Parathyroid adenoma (tissue), 2 donors: Measurements from ENCODE around the gene TRPC6.

Experiments
- H2AFZ ChIP-seq: fragments of 300-600 bp; sonication (generic); one replicate; pipeline ENCODE4 v1.7.0; 2017; ENCODE audit warnings: antibody characterized with exemption, mild to moderate bottlenecking
- H3K27ac ChIP-seq: fragments of 300-600 bp; sonication (generic); one replicate; pipeline ENCODE4 v1.7.0; 2017
- H3K27me3 ChIP-seq: fragments of 300-600 bp; sonication (generic); one replicate; pipeline ENCODE4 v1.7.0; 2017; ENCODE audit warnings: low read length; ENCODE audit not compliant: control insufficient read depth, insufficient read depth
- H3K36me3 ChIP-seq: fragments of 300-600 bp; sonication (generic); one replicate; pipeline ENCODE4 v1.7.0; 2017; ENCODE audit warnings: low read length; ENCODE audit not compliant: control insufficient read depth, insufficient read depth
- H3K4me1 ChIP-seq: fragments of 300-600 bp; sonication (generic); one replicate; pipeline ENCODE4 v1.7.0; 2017; ENCODE audit warnings: control low read depth
- H3K4me2 ChIP-seq: fragments of 300-600 bp; sonication (generic); one replicate; pipeline ENCODE4 v1.7.0; 2017; ENCODE audit warnings: low read length
- H3K4me3 ChIP-seq: fragments of 300-600 bp; sonication (generic); one replicate; pipeline ENCODE4 v1.7.0; 2017; ENCODE audit warnings: low read depth, low read length
- H3K79me2 ChIP-seq: fragments of 300-600 bp; sonication (generic); one replicate; pipeline ENCODE4 v1.7.0; 2017; ENCODE audit warnings: control low read depth
- H3K9ac ChIP-seq: fragments of 300-600 bp; sonication (generic); one replicate; pipeline ENCODE4 v1.7.0; 2017; ENCODE audit warnings: mild to moderate bottlenecking
- H3K9me3 ChIP-seq: fragments of 300-600 bp; sonication (generic); one replicate; pipeline ENCODE4 v1.7.0; 2017; ENCODE audit warnings: low read length; ENCODE audit not compliant: control insufficient read depth
- TF ChIP-seq, protein P1 (sequence below): fragments of 300-600 bp; sonication (generic); IDR thresholded peaks from one replicate; pipeline ENCODE4 v1.7.0; 2017; ENCODE audit warnings: antibody characterized with exemption, mild to moderate bottlenecking
- donor health status: primary hyperparathyroidism.

Gene TRPC6

DNA sequence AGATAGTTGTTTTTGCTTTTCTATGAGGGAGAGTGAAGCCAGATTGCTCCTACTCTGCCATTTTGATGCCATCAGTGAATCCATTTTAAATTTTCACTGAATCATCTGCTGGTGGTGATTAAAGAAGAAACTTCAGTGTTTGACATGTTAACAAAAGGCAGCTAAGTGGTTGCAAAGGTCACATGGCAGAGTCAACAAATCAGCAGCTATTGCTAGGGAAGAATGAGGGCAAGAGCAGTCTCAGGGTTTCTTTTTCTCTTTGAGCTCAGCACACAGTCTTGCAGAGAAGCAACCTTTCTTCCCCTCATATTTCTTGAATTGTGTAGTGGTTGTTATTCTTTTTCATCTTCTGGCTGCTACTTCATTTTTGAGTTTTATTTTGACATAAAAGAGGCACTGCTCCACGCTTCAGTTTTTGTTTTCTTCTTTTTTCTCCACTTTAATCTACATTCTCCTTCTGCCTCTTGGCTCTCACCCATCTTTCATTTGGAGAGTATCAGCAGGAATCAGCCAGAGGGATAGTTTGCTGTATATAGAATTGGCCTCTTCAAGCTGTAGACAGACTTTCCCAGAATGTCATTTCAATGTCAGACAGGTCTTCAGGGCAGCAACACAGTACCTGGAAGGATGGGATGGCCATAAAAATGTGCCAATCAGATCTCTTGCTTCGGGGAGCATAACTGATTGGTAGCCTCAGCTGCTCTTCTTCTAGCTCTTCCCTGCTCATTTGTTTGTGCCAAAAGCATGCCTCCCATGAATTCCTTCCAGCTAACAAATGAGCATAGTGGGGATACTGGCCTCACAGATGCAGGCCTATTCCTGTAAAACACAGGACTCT, 153.9 kb downstream of the TRPC6 start:
- Histone ChIP-seq H3K4me1 (no peaks in the 10 kb centered on the region), H3K27ac (no peak overlapping the region), H2AFZ (no peak overlapping the region), H3K27me3 (no peaks in the 10 kb centered on the region), H3K79me2 (no peaks in the 10 kb centered on the region), H3K9me3 (no peaks in the 10 kb centered on the region), H3K36me3 (no peaks in the 10 kb centered on the region), H3K4me2 (no peak overlapping the region), H3K9ac (no peak overlapping the region), H3K4me3 (no peak overlapping the region)
- TF ChIP-seq, protein P1, sequence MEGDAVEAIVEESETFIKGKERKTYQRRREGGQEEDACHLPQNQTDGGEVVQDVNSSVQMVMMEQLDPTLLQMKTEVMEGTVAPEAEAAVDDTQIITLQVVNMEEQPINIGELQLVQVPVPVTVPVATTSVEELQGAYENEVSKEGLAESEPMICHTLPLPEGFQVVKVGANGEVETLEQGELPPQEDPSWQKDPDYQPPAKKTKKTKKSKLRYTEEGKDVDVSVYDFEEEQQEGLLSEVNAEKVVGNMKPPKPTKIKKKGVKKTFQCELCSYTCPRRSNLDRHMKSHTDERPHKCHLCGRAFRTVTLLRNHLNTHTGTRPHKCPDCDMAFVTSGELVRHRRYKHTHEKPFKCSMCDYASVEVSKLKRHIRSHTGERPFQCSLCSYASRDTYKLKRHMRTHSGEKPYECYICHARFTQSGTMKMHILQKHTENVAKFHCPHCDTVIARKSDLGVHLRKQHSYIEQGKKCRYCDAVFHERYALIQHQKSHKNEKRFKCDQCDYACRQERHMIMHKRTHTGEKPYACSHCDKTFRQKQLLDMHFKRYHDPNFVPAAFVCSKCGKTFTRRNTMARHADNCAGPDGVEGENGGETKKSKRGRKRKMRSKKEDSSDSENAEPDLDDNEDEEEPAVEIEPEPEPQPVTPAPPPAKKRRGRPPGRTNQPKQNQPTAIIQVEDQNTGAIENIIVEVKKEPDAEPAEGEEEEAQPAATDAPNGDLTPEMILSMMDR = no peak

DNA sequence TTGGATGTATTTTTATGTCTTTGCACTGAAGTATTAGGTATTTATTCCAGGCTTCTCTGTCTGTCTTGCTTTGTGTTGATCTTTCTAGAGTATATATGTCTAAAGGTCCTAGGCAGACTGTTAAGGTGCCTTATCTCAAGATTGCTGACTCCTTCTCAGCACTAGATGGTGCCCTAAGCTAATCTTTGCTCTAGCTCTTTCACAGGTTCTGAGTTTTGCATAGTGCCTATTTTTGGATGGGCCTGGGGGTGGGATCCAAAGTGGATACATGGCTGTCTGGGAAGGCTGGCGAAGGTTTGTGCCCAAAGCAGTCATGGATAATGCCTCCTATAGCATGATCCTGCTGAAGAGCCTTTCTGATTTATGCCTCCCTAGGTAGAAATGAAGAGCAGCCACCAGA, 154.9 kb downstream of the TRPC6 start:
- H3K4me2 ChIP-seq = no peak overlapping the region
- H2AFZ ChIP-seq = no peak overlapping the region
- no peaks in the 10 kb centered on the region for H3K4me1 ChIP-seq
- H3K27me3 ChIP-seq = no peaks in the 10 kb centered on the region
- H3K9me3 ChIP-seq = no peaks in the 10 kb centered on the region
- TF ChIP-seq, protein P1 = no peak
- no peak overlapping the region for H3K4me3 ChIP-seq
- no peak overlapping the region for H3K27ac ChIP-seq
- H3K36me3 ChIP-seq = no peaks in the 10 kb centered on the region
- no peaks in the 10 kb centered on the region for H3K79me2 ChIP-seq
- H3K9ac ChIP-seq = no peak overlapping the region

DNA sequence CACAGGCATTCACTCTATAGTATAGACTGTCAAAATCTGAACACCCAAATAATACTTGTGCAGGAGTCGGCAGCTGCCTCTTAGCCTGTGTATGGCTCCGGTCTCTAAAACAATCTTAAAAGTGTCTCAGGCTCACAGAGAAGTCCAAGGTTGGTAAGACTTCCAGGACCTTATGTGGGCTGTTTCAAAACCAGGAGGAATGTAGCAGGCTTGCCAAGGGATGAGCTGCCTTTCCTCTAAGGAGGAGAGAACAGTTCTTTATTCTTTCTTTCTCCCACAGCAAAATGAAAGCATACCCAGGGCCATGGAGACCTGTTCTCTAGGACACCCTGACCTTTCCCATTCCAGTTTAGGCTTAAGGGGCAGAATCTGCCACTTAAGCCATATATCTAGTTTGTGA, 176.5 kb downstream of the TRPC6 start:
- H3K4me1 ChIP-seq = no peaks in the 10 kb centered on the region
- H3K36me3 ChIP-seq = no peaks in the 10 kb centered on the region
- H3K27ac ChIP-seq = no peak overlapping the region
- no peaks in the 10 kb centered on the region for H3K9me3 ChIP-seq
- H3K4me3 ChIP-seq = no peak overlapping the region
- H3K9ac ChIP-seq = no peak overlapping the region
- TF ChIP-seq, protein P1 = no peak
- H2AFZ ChIP-seq = no peak overlapping the region
- no peaks in the 10 kb centered on the region for H3K27me3 ChIP-seq
- no peak overlapping the region for H3K4me2 ChIP-seq
- no peaks in the 10 kb centered on the region for H3K79me2 ChIP-seq
